Thyroid gland (tissue), 4 donors: ENCODE measurements around the gene CIB1. TPM values are rescaled to one million over a fixed set of nuclear protein-coding genes. Genes with fewer than 3 reads are reported as not detected.
"Not testable (repeated sequence)": the region's sequence is repeated elsewhere in the genome, so short reads cannot be mapped to it uniquely, and the experiment has no call there.

ENCODE experiments used
- DNase-seq, 2 donors: peaks; one replicate each; pipeline ENCODE4 v3.0.0-alpha.2; 2019
- H3K27ac ChIP-seq, 3 donors: fragments of 200-600 bp; sonication (generic); 1 replicate in 2 of 3; 2 replicates in 1 of 3; pipeline ENCODE4 v1.5.1; 2016 to 2019; ENCODE audit warnings: mild to moderate bottlenecking in 1 of 3, moderate library complexity in 1 of 3
- H3K27me3 ChIP-seq: fragments of 200-600 bp; sonication (generic); one replicate; pipeline ENCODE4 v1.5.1; 2019
- H3K36me3 ChIP-seq, 2 donors: fragments of 200-600 bp; sonication (generic); one replicate each; pipeline ENCODE4 v1.5.1; 2016 to 2019
- H3K4me1 ChIP-seq, 2 donors: fragments of 200-600 bp; sonication (generic); one replicate each; pipeline ENCODE4 v1.5.1; 2017 to 2019
- H3K4me3 ChIP-seq, 3 donors: fragments of 200-600 bp; sonication (generic); replicated peaks in 1 of 3; 1 replicate in 2 of 3; 2 replicates in 1 of 3; pipeline ENCODE4 v1.5.1; 2016; ENCODE audit warnings: mild to moderate bottlenecking in 1 of 3
- H3K9me3 ChIP-seq: fragments of 200-600 bp; sonication (generic); one replicate; pipeline ENCODE4 v1.5.1; 2017
- CTCF ChIP-seq, 6 experiments: fragments of 200-600 bp in 3 of 6; fragments of 450-650 bp in 3 of 6; sonication (generic) in 3 of 6; IDR thresholded peaks; one replicate each; pipeline ENCODE4 v1.5.1; 2016 to 2019; ENCODE audit warnings: antibody characterized with exemption in 6 of 6, mild to moderate bottlenecking in 2 of 6, inconsistent platforms in 1 of 6, moderate library complexity in 1 of 6
- POLR2A ChIP-seq, 2 donors: fragments of 450-650 bp; IDR thresholded peaks; one replicate each; pipeline ENCODE4 v1.6.1; 2017; ENCODE audit warnings: antibody characterized with exemption in 2 of 2, mild to moderate bottlenecking in 2 of 2, moderate library complexity in 1 of 2
- WGBS, 2 donors: methylation state at CpG; one replicate each; pipeline ENCODE4 v1.1.5; 2017; 5-methylcytosine and 5-hydroxymethylcytosine counted together
- intact Hi-C: fragments of 100-400 bp; cut with DNase I; formaldehyde crosslinking; loops from one replicate; pipeline ENCODE4 v1.15.1; 2023
- total RNA-seq, 4 donors: library from RNA; depleted of rRNA; stranded (reverse); fragments of >200 nt; gene quantifications; one replicate each; pipeline ENCODE4 v1.2.3, GENCODE V29; 2016

Gene CIB1
- total RNA-seq: 10 to 100 TPM; 24.3 to 90.0 (median 30.8) TPM

DNA sequence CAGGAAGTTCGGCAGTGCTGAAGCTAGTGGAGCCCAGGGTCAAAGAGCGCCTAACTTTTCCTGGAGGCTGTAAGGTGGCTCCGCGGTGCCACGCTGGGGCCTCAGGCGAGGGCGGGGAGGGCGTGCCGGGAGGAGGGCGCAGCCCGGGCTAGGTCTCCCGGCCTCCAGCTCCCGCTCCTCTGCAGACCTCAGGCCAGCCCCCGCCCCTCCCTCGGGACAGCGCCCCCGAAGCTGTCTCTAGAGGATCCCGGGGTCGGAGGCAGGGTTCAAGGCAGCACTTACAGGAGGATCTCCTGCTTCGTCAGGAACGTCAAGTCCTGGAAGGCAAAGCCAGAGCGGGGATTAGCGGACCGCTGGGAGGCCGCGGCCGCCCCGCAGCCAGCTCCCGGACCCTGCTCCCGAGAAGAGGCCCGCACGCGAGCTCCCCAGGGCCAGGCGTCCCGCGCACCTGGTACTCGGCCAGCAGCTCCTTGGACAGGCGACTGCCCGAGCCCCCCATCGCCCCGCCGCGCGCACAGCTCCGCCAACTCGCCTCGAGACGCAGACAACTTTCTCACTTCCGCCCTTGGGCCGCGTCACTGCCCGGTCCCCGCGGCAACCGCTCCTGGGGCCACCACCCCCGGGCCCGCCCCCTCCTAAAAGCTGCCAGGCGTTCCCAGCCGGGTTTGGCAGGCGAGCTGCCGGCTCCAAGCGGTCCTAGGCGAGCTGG, at the start of gene CIB1:
TSS of gene CIB1 (minus strand) at position 555 of the 709 bp plus-strand sequence. CDS start at position 499, 56 bp downstream.
- Histone ChIP-seq H3K36me3 (peaks cover 29 to 32% of the 10 kb centered on the region in 2 donors), H3K27ac (peak within 1 kb of the TSS; percentile 77 to 88 (median 86)), H3K27me3 (no peaks in the 10 kb centered on the region), H3K9me3 (no peaks in the 10 kb centered on the region), H3K4me1 (peaks cover 20 to 25% of the 10 kb centered on the region in 2 donors), H3K4me3 (peak within 1 kb of the TSS; percentile 70 to 95 (median 72))
- TF ChIP-seq POLR2A (IDR thresholded peaks at IDR 0.05) (peak; percentile 70 to 85), CTCF (IDR thresholded peaks at IDR 0.05) (peak in 1 of 6 experiments; percentile 0)
- 0% methylated on average over 2 to 15 of the region's 63 CpGs for WGBS, 2 donors
- intact Hi-C loops: no loop called here
- DNase-seq: peak; percentile 98

DNA sequence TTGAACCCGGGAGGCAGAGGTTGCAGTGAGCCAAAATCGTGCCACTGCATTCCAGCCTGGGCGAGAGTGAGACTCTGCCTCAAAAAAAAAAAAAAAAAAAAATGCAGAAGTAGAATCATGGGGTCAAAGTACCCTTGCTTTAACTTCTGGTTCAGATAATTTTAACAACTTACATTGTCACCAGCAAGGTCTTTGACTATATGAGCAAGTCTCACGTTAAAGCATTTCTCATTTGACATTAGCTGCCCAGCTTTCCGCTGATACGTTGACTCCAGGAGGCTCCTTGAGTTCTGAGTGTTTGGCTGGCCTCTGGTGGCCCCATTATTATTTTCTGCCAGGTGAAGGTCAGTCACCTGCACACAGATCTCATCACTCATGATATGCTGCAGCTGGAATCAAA, 47.9 kb upstream of the CIB1 start:
- H3K4me1 ChIP-seq, H3K4me3 ChIP-seq, DNase-seq, H3K36me3 ChIP-seq, H3K27ac ChIP-seq, intact Hi-C loops, H3K9me3 ChIP-seq, H3K27me3 ChIP-seq: not testable (repeated sequence)
- 68 to 88% methylated on average over 6 of the region's 6 CpGs for WGBS, 2 donors

GRCh38 chr15:90280743-90281142, 47.0 kb upstream of the CIB1 start:
- 92 to 95% methylated on average over 5 of the region's 5 CpGs for WGBS, 2 donors
- H3K36me3 ChIP-seq, H3K27me3 ChIP-seq, H3K4me3 ChIP-seq, intact Hi-C loops, H3K4me1 ChIP-seq, H3K9me3 ChIP-seq, DNase-seq, H3K27ac ChIP-seq: not testable (repeated sequence)

DNA sequence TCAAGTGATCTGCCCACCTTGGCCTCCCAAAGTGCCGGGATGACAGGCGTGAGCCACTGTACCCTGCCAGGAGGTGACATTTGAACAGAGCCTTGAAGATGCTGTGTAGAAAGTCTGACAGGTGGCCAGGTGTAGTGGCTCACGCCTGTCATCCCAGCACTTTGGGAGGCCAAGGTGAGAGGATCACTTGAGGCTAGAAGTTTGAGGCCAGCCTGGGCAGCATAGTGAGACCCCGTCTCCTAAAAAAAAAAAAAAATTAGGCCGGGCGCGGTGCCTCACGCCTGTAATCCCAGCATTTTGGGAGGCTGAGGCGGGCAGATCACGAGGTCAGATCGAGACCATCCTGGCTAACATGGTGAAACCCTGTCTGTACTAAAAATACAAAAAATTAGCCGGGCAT, 44.7 kb upstream of the CIB1 start:
- H3K27me3 ChIP-seq, H3K27ac ChIP-seq, H3K4me3 ChIP-seq, H3K4me1 ChIP-seq, intact Hi-C loops, H3K36me3 ChIP-seq, DNase-seq, H3K9me3 ChIP-seq: not testable (repeated sequence)
- WGBS, 2 donors: 98 to 99% methylated on average over 12 of the region's 12 CpGs

DNA sequence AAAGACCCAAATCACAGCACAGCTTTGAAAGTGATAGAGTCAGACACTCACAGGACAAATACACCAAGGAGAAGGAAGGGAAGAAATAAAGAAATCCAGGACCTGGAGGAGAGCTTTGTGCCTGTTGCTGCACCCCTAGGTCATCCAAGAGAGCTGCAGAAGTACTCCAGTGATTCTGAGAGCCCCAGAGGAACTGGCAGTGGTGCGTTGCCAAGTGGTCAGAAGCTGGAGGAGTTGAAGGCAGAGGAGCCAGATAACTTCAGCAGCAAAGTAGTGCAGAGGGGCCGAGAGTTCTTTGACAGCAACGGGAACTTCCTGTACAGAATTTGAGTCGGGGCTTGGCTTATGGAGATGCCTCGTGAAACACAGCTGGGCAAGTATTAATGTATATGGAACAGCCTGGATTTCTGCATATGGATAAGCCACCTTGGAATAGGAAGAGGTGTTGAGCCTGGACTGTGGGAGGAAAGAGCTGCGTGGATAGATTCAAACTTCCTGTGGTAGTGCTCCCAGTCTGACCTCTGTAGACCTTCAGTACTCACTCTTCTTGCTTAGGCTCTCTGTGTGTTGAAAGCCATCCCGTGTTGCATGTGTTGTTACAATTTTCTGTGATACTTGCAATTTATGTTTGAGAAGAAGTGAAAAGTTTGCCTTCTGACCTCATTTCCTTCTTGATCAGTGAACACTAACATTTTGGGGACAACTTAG, 37.9 kb upstream of the CIB1 start:
- no peak overlapping the region for H3K4me3 ChIP-seq
- H3K36me3 ChIP-seq: peaks cover 0 to 11% of the 10 kb centered on the region in 2 donors
- peak; percentile 89 to 90 for DNase-seq
- intact Hi-C loops: no loop called here
- no peak for TF ChIP-seq CTCF (IDR thresholded peaks at IDR 0.05)
- TF ChIP-seq POLR2A (IDR thresholded peaks at IDR 0.05): no peak
- no peaks in the 10 kb centered on the region for H3K27me3 ChIP-seq
- WGBS, 2 donors: 27 to 37% methylated on average over 7 of the region's 7 CpGs
- peaks cover 51 to 54% of the 10 kb centered on the region in 2 donors for H3K4me1 ChIP-seq
- peak overlapping the region; percentile 34 to 51 (median 47) for H3K27ac ChIP-seq
- no peaks in the 10 kb centered on the region for H3K9me3 ChIP-seq

- intact Hi-C loops: no loop called here
- H3K4me1 ChIP-seq: peaks cover 52 to 55% of the 10 kb centered on the region in 2 donors
- peaks cover 0 to 11% of the 10 kb centered on the region in 2 donors for H3K36me3 ChIP-seq
- H3K27ac ChIP-seq: peak overlapping the region; percentile 47 to 65 (median 51)
- no peaks in the 10 kb centered on the region for H3K9me3 ChIP-seq
- 46 to 63% methylated on average over 10 of the region's 10 CpGs for WGBS, 2 donors
- no peak for TF ChIP-seq POLR2A (IDR thresholded peaks at IDR 0.05)
- no peak for TF ChIP-seq CTCF (IDR thresholded peaks at IDR 0.05)
- peak; percentile 58 to 62 for DNase-seq
- no peaks in the 10 kb centered on the region for H3K27me3 ChIP-seq
- no peak overlapping the region for H3K4me3 ChIP-seq
These were observed 36.9 kb upstream of the CIB1 start for GRCh38 chr15:90270502-90271150.
